ENCODE data around the gene RUSF1. TPM values are rescaled to one million over a fixed set of nuclear protein-coding genes. Genes with fewer than 3 reads are reported as not detected.

The RUSF1 gene
- total and polyA plus RNA-seq, 9 of the 15 experiments (the other 6 are each of a cell fraction or from before 2014, with no cell fraction given) = 0.80 to 52.8 (median 27.6) TPM

- TF ChIP-seq ZNF407 (IDR thresholded peaks at IDR 0.05; ENCODE audit: low read depth) (no peak), MTA3 (IDR thresholded peaks at IDR 0.05; ENCODE audit: borderline replicate concordance) (no peak), ARNT (IDR thresholded peaks at IDR 0.05) (no peak), MEF2A (IDR thresholded peaks at IDR 0.05; ENCODE audit: control insufficient read depth, low read depth, low read length) (no peak), EP300 (IDR thresholded peaks at IDR 0.05; ENCODE audit: low read length) (no peak; the same call in 1 of the 2 replicates), ARID4B (CRISPR knock-in tag; IDR thresholded peaks at IDR 0.05) (no peak), KHSRP (IDR thresholded peaks at IDR 0.05) (no peak), FUS (optimal IDR thresholded peaks at IDR 0.05; ENCODE audit: low read depth, low read length) (no peak)
Measured at GRCh38 chr16:31452631-31453106, 55.5 kb downstream of the RUSF1 start (continued).

Data from K562 (cell line).